ENCODE measurements around the gene LRRK1. TPM values are rescaled to one million over a fixed set of nuclear protein-coding genes. Genes with fewer than 3 reads are reported as not detected.

Gene LRRK1
- total RNA-seq, 4 donors from 2014 or later, result 9.4 to 35.5 (median 16.9) TPM

DNA sequence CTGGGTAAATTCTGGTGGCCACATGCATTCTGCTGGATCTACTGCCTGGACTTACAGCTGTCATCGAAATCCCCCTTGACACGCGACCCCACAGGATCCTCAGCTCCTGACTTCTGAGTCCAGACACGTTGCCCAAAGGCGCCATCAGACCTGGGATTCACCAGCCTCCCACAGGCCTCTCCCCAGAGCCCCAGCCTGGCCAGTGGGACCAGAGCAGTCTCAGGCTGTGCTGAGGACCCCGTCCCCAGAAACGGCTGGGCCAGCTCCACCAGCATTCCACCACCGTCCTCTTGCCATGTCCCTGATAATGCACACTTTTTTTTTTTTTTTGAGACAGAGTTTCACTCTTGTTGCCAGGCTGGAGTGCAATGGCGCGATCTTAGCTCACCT, 166.1 kb downstream of the LRRK1 start:
- no peak for DNase-seq (ENCODE audit: low spot score)
- ATAC-seq (ENCODE audit: low FRiP score), result no peak
- TF ChIP-seq, protein P1, sequence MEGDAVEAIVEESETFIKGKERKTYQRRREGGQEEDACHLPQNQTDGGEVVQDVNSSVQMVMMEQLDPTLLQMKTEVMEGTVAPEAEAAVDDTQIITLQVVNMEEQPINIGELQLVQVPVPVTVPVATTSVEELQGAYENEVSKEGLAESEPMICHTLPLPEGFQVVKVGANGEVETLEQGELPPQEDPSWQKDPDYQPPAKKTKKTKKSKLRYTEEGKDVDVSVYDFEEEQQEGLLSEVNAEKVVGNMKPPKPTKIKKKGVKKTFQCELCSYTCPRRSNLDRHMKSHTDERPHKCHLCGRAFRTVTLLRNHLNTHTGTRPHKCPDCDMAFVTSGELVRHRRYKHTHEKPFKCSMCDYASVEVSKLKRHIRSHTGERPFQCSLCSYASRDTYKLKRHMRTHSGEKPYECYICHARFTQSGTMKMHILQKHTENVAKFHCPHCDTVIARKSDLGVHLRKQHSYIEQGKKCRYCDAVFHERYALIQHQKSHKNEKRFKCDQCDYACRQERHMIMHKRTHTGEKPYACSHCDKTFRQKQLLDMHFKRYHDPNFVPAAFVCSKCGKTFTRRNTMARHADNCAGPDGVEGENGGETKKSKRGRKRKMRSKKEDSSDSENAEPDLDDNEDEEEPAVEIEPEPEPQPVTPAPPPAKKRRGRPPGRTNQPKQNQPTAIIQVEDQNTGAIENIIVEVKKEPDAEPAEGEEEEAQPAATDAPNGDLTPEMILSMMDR (IDR thresholded peaks at IDR 0.05), result no peak

- TF ChIP-seq, protein P1 (IDR thresholded peaks at IDR 0.05), result no peak
- DNase-seq (ENCODE audit: low spot score), result no peak
- ATAC-seq (ENCODE audit: low FRiP score), result no peak
Observed at GRCh38 chr15:101086394-101087171, 167.4 kb downstream of the LRRK1 start.

DNA sequence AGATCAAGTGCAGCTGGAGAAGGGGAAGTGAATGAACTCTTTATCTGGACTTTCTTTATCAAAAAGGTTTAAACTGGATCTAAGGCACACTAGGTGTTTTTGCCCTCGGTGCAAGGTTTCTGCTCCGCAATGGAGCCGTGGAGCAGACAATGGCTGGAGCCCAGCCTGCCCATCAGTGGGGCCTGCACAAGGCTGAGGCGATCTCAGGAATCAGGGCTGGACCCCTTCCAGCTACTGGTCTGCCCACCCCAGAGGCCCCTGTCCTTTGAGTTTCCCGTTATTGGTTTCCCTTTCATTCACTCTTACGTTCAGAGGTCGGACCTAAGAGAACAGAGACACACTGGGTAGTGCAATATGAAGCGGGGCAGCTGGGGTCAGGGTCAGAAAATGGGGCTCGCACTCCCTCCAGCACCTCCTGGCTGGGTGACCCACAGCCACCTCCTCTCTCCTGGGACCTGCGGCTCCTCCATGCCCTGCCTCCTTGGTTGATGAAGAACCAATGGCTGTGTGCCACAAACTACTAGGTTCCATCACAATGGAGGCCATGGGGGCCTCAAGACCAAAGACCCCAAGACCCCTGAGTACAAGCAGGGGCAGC, 168.1 kb downstream of the LRRK1 start:
- ATAC-seq (ENCODE audit: low FRiP score), result no peak
- TF ChIP-seq, protein P1 (IDR thresholded peaks at IDR 0.05), result no peak
- no peak for DNase-seq (ENCODE audit: low spot score)

- TF ChIP-seq, protein P1 (IDR thresholded peaks at IDR 0.05), result no peak
- DNase-seq (ENCODE audit: low spot score) (no peak), ATAC-seq (ENCODE audit: low FRiP score) (no peak)
Observed at GRCh38 chr15:101088271-101088670, 169.1 kb downstream of the LRRK1 start.

DNA sequence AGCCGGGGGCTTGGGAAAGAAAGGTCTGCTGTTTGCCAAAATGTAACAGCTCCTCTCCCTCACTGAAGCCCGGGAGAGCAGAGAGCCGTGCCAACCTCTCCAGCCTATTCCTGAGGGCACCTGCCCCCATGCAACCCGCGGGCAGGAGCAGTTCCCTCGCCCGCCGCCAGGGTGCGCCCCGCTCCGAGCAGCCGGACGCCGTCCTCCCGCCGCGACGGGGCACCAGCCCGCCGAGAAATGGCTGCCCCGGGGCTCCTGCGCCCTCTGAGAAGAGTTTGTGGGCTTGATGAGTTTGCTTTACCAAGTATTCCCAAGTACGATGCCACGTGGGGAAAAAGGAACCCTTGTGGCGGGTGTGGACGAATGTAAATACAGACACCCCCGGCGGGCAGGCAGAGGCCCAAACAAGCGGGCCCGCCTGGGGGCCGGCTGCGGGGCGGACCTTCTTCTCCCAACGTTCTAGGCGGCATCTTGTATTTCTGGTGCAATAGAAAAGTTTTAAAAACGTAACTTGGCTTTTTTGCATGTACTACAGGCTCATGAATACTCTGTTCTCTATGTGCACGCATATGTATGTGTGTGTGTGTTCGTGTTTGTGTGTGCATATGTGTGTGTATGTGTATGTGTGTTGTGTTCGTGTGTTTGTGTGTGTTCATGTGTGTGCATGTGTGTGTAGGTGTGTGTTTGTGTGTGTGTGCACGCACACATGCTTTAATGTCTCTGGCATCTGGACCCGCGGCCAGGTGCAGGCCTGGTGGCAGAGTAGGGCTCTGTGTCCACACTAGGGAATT, 169.8 kb downstream of the LRRK1 start:
- TF ChIP-seq, protein P1 (IDR thresholded peaks at IDR 0.05), result peak in 2 of 3 donors; percentile 97
- DNase-seq (ENCODE audit: low spot score) (peak; percentile 70), ATAC-seq (ENCODE audit: low FRiP score) (peak; percentile 78)

DNA sequence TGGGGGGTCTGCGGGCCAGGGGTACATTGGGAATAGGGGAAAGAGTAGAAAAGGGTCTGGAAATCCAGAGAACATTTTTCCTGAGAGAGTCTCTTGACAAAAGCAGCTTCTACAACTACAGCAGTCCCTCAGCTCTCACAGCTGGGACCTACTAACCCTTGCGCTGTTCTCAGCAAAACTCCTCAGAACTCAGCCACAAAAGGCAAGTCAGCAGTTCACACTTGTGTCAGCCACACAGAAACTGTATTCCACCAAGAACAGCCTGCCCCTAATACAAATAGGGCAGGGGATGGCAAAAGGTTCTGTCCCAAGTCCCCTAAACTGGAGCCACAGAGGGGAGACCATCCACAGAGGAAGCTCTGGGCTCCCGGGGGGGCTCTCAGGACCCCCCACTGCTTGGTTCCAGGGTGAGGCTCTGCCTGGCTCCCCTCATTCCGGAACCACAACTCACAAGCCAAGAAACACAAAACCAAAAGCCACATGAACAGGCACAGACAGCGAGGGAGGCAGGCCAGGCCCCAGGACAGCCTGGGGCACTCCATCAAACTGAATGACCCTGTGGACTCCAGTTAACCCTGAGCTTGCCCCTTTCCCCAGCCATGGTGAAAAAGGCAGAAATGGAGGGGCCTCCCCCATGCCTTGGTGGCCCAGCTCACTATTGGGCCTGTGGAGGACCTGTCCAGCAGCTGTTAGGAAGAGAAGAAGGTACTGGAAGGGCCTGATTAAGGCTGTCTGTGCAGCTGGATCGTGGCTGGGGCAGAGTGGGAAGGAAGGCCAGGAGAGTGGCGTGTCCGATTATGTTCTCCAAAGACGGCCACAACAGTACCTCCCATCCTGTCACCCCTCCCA, 170.6 kb downstream of the LRRK1 start:
- ATAC-seq (ENCODE audit: low FRiP score), result no peak
- TF ChIP-seq, protein P1 (IDR thresholded peaks at IDR 0.05), result no peak
- DNase-seq (ENCODE audit: low spot score), result no peak
